ENCODE results near the gene MED27. TPM values are rescaled to one million over a fixed set of nuclear protein-coding genes. Genes with fewer than 3 reads are reported as not detected.
"Not testable (repeated sequence)": the region's sequence is repeated elsewhere in the genome, so short reads cannot be mapped to it uniquely, and the experiment has no call there.

Gene MED27
- total RNA-seq, 1 donor from 2014 or later = 19.1 TPM

- no peak for DNase-seq (ENCODE audit: extremely low read depth, low read depth, low spot score)
Measured at GRCh38 chr9:132020820-132021510, 58.7 kb downstream of the MED27 start.

DNA sequence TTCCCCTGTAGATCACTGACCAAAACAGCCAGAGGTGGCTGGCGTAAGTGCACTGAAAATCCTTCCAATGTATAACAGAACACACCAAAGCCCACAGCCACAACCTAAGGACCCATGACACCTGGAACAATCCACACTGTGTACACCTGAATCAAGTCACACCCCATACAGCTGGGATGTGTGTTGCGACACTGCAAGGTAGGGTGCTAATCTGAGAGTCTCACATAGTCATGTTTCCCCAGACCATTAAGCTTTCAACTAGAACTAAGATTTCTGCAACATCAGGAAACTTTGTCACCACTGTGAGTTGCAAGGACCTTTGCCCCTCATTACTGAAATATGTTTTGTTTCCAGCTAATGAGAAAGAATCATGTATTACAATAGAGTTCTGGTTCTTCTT is 59.4 kb downstream of the MED27 start:
- no peak for DNase-seq (ENCODE audit: extremely low read depth, low read depth, low spot score)

- DNase-seq (ENCODE audit: extremely low read depth, low read depth, low spot score) = no peak
Measured at GRCh38 chr9:132019702-132020101, 60.0 kb downstream of the MED27 start.

DNA sequence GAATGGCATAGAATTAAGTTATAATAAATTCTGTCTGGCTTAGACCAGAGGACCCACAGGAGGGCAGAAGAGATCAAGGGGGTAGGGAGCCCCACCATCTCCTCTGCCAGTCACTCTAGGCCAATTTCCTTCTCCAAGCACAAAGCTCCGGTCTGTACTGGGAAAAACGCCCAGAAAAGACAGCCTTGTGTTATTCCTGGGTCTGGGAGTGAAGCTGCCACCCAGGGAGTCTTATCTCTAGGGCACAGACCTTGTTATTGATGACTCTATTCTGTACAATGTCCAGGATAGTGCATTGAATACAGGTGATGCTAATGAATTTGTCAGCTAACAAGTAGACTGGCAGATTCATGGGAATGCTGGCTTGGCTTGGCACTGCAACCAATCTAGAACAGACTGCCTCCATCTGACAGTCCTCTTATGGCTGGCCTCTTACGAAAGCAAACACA is 60.7 kb downstream of the MED27 start:
- no peak for DNase-seq (ENCODE audit: extremely low read depth, low read depth, low spot score)

DNA sequence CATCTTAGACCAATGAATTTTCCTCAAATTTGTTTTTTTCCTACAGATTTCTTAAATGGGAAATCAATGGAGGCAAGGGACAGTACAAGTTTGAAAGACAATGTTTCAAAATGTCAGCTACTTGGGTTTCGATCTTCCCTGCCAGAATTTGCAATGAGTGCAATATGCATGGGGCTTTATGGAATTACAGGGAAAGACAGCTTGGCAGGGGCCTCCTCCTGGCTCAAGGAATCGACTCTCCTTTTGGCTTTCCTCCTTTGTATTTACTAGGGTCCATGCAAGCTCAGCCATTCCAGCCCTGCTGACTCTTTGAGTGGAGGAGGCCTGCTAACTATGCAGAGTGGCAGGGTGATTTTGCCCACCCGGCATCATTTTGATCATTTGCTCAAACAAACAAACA is 63.2 kb downstream of the MED27 start:
- no peak for DNase-seq (ENCODE audit: extremely low read depth, low read depth, low spot score)

GRCh38 chr9:132015866-132016265 is 63.8 kb downstream of the MED27 start:
- no peak for DNase-seq (ENCODE audit: extremely low read depth, low read depth, low spot score)

- no peak for DNase-seq (ENCODE audit: extremely low read depth, low read depth, low spot score)
Measured at GRCh38 chr9:132014218-132014805, 65.4 kb downstream of the MED27 start.

- DNase-seq (ENCODE audit: extremely low read depth, low read depth, low spot score) = no peak
Measured at GRCh38 chr9:132012704-132013357, 66.8 kb downstream of the MED27 start.

DNA sequence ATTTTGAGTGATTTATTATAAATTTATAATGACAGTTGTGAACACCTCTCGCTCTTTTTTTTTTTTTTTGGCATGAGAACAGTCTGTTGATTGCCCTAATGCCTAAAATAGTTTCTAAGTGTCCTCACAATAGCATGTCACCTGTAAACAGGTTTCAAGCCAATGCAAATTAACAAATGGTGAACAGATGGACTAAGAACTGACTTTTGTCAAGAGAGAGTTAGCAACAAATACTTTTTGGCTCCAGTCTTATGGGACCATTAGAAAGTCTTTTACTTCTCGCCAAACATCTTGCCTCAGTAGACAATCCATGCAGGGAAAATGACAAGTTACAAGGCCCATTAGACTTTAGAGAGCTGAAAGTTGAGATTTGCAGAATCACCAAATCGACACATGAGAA is 67.8 kb downstream of the MED27 start:
- no peak for DNase-seq (ENCODE audit: extremely low read depth, low read depth, low spot score)

GRCh38 chr9:132011309-132011708 is 68.4 kb downstream of the MED27 start:
- DNase-seq (ENCODE audit: extremely low read depth, low read depth, low spot score) = no peak

- DNase-seq (ENCODE audit: extremely low read depth, low read depth, low spot score) = not testable (repeated sequence)
Measured at GRCh38 chr9:132010201-132010600, 69.5 kb downstream of the MED27 start.

DNA sequence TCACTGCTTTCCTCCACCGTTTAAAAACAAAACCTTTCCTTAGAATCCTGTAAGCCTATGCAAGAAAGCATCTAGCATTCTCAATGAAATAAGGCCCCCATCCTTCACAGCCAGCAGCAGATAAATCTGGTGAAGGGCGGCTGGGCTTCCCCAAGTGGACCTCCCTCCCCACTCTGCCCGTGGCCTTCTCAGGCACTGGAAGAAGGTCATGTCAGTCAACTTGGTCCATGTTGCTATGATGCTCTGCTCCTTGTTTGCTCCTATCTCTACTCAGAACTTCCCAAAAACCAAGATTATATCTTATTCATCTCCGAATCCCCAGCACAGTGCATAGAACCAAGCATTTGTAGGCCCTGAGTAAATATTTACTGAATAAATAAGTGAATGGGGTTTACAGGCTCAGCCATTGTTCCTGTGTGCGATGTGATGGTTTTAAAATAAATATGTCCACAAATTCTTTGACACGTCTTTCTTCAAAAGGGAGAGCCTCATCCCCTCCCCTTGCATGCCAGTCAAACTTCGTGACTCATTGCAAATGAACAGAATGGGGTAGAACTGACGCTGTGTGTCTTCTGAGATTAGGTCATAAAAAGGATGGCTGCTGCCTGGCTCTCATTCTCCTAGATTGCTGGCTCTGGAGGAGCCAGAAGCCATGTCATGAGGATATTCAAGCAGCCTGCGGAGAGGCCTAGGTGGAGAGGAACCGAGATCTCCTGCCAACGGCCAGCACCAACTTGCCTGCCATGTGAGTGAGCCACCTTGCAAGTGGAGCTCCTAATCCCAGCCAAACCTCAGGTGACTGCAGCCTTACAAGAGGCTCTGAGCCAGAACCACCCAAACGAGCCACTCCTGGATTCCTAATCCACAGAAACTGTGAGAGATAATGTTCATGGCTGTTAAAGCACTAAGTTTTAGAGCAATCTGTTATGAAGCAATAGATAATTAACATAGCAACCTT is 70.5 kb downstream of the MED27 start:
- DNase-seq (ENCODE audit: extremely low read depth, low read depth, low spot score) = no peak

DNA sequence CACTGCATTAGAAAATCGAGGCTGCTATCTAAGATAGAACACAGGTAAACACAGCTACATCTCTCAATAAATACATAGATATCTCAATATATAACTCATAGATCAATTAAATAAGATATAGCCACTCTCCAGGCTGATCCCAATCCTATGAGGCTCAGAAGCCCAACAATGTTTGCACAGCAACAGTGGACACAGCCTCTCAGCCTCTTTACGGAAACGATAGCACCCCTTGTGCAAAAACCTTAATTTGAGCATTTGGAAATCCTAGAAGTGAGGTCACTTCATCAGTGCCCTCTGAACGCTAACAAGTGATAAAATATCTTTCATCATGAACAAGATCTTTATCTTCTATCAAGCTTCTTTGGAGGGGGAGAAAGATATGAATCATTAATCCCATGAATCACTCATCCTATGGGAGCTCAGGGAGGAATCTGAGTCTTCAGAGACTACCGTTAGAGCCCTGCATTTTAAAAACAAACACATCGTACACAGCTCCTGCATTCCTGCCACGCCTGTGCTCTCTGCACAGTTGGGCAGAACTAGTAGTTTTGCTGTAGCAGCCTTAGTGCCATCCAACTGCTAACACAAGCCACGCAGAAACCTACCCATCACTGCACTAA is 71.4 kb downstream of the MED27 start:
- no peak for DNase-seq (ENCODE audit: extremely low read depth, low read depth, low spot score)

GRCh38 chr9:132007371-132008025 is 72.2 kb downstream of the MED27 start:
- no peak for DNase-seq (ENCODE audit: extremely low read depth, low read depth, low spot score)

DNA sequence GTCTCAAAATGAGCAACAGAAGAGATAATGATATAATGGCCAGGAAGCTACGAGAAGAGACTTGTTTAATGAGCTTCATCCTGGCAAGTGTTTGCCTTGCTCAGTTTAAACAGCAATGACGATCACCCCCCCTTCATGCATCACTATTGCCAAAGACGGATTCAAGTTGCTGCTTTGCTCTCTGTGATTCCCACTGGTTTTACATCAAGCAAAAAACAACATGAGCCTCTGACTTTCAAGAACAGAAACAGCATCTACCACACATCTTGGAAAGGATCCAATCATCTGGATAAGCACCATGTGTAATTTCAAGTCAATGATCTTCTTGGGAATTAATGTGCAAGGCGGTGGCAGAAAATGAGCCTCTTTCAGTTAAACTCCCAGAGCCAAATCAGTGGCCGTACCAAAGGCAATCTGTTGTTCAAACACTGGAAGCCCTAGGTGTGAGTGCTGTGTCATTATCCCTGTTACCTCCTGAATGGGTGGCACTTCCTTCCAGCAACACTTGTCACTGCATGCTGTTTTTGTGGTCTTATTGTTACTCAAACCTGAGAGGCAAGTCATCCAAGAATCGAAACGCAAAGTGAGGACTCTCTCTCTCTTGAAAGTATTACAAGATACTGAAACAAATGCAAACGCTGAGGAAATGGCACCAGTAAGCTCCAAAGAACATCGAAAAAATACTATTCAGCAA is 72.8 kb downstream of the MED27 start:
- DNase-seq (ENCODE audit: extremely low read depth, low read depth, low spot score) = no peak

DNA sequence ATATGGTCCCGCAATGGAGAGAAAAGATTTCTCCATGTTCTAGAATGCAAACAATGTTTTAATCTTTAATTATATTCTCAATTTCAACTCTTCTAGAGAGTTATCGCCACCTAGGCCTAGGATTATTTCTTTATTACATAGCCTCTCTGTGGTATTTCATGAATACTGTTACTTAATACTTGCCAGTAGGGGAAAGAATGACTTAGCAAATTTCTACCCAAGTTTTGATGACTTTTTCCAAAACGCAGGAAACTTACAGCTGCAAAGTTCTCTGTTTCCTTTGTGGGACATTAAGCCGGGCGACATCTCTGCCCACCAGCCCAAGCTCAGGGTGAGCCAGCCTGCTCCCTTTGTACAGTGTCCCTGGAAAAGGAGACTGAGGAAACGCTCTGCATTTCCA is 73.8 kb downstream of the MED27 start:
- DNase-seq (ENCODE audit: extremely low read depth, low read depth, low spot score) = no peak

GRCh38 chr9:132004323-132004722 is 75.3 kb downstream of the MED27 start:
- no peak for DNase-seq (ENCODE audit: extremely low read depth, low read depth, low spot score)

DNA sequence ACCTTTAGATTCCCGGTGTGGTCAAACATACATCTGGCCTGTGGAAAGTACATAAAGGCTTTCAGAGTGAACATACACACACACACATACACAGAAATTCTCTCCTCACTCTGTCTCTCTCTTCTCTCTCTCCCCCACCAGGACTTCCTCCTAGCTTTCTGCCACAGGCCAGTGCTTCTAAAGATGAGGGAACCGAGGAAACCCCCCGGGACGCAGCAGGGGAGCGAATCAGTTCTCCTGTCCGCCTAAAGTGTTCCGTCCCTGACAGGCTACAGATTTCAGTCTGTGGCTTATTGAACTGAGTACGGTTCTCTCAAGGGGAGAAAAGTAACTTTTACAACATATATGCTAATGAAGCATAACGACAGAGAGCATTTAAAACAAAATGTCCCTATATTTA is 75.8 kb downstream of the MED27 start:
- no peak for DNase-seq (ENCODE audit: extremely low read depth, low read depth, low spot score)

DNA sequence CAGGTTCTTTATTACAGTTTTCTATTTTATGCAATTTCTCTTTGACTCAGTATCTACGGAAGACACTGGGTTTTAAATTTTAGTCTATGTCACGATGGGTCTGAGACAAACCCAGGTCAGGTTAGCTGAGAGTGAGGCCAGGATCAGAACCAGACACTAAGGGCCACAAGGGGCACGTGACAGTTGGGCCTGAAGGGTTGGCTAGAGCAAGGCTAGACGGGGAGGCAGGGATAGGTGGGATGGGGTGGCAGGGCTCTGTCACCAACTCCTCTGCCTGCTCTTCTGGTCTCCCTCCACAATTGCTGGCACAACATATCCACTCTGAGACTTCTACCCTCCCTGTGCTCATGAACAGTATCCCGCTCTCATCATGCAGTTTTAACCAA is 76.4 kb downstream of the MED27 start:
- DNase-seq (ENCODE audit: extremely low read depth, low read depth, low spot score) = no peak
